Measurements from ENCODE around the gene EHF.
A peak's percentile ranks its signal among the peaks of the same experiment; 100 is the strongest.
"Not testable (repeated sequence)": the region's sequence is repeated elsewhere in the genome, so short reads cannot be mapped to it uniquely, and the experiment has no call there.

Gene EHF

DNA sequence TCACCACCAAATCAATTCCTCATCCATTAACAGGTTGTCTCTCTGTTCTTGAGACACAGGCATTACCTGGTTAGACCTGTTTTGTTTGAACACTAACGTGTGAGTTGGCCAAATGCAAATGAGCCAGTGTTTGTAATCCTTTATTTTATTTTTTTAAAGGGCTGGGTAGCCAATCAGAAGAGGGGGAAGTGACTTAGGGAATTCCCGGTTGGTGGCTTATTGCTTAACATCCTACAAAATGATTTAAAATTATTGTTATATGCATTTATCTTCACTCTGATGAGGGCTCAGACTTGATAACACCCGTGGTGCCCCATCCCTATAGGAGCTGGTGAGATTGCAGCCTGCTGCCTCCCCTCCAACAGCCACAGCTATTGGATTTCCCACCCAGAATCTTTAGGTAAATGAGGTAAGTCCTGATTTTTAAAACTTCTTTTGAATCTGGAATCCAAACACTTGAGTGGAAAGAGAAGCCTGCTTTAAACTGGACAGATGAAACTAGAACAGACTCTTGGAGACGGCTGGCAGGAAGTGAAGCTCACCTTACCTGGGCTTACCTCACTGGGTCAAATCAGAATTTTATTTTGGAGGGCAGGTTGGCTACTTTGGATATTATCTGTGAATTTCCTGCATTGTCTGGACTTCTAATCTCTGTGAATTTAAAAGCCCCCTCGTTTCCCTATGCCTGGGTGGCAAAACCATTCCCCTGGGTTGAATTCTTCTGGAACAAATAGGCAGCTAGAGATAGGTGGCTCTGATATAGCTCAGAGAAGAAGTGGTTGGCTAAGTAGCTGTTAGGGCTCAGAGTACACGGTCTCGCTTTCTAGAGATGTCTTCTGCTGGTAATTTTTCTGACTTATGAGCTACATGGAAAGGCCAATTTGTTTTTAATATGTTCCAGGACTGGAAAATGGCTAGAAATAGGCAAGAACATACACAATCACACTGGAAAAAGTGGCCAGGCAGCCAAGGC, at the start of gene EHF:
TSS of gene EHF (plus strand) at position 274 of the 973 bp plus-strand sequence. CDS start 21,538 bp downstream, outside the sequence.
- no peak for DNase-seq

- DNase-seq = no peak
Measured at GRCh38 chr11:34573537-34573936, 47.4 kb upstream of the EHF start.

GRCh38 chr11:34575261-34575660, 45.6 kb upstream of the EHF start:
- no peak for DNase-seq

- no peak for DNase-seq
Measured at GRCh38 chr11:34575671-34576070, 45.2 kb upstream of the EHF start.

- DNase-seq = no peak
Measured at GRCh38 chr11:34576331-34576730, 44.6 kb upstream of the EHF start.

GRCh38 chr11:34583818-34584217, 37.1 kb upstream of the EHF start:
- no peak for DNase-seq

- no peak for DNase-seq
Measured at GRCh38 chr11:34585304-34585734, 35.6 kb upstream of the EHF start.

GRCh38 chr11:34585735-34586487, 35.0 kb upstream of the EHF start:
- DNase-seq = peak in 1 of 2 experiments; percentile 9

- DNase-seq = no peak
Measured at GRCh38 chr11:34586488-34587281, 34.2 kb upstream of the EHF start.

DNA sequence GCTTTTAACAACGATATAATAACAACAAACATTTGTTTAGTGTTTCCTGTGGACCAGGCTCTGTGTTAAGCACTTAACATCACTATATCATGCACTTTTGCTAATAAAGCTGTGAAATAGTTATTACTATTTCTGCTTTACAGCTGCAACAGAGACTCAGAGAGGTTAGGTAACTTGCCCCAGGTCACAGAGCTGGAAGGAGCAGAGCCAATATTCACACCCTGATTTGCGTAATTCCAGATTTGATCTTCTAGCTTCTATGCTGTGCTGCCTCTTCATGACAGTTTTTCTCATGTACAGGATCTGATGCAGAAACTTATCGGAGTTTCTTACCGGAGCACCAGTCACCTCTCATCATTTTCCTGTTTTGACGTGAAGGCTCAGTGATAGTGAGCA, 33.6 kb upstream of the EHF start:
- no peak for DNase-seq

DNA sequence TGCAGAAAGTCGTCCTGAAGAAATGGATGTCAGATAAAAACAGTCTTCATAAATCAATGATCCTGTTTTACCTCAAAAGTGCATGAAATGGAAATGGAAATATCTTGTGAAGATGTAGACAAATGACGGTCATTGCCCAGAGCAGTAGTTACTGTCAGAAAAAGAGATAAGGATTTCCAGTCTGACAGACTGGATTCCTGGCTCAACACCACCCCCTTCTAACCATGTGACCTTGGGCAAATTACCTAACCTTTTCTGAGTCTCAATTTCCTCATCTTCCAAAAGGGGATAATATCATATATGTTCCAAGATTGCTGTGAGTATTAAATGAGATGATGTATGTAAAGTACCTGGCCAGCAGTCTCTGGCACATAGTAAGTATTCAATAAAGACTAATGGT, 32.9 kb upstream of the EHF start:
- no peak for DNase-seq

- DNase-seq = no peak
Measured at GRCh38 chr11:34588701-34589100, 32.2 kb upstream of the EHF start.

DNA sequence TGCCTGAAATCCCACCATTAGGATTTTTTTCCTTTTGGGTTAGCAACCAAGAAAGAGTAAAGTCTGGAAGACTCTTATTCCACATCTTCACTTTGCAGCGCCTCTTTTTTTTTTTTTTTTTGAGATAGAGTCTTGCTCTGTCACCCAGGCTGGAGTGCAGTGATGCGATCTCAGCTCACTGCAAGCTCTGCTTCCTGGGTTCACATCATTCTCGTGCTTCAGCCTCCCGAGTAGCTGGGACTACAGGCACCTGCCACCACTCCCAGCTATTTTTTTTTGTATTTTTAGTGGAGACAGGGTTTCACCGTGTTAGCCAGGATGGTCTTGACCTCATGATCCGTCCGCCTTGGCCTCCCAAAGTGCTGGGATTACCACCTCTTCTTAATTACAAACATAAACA, 31.7 kb upstream of the EHF start:
- not testable (repeated sequence) for DNase-seq

DNA sequence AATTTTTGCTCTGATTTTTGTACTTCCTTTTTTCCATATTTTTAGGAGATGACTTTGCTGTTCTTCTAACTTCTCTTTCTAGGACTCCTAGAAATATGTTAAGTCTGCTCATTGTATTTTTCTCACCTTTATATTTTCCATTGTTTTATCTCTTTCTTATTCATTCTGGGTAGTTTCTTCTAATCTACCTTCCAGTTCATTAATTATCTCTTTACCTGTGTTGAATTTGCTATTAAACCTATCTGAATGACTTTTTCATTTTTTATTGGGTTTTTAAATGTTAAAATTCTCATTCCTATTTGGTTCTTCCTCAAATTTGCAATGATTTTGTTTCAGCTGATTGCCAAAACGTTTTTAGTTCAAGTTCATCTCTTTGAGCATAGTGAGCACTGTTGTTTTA, 27.8 kb upstream of the EHF start:
- no peak for DNase-seq

GRCh38 chr11:34594603-34595002, 26.3 kb upstream of the EHF start:
- no peak for DNase-seq

- no peak for DNase-seq
Measured at GRCh38 chr11:34595391-34595790, 25.5 kb upstream of the EHF start.

GRCh38 chr11:34595960-34596644, 24.8 kb upstream of the EHF start:
- DNase-seq = no peak

GRCh38 chr11:34599406-34599945, 21.4 kb upstream of the EHF start:
- DNase-seq = no peak

GRCh38 chr11:34600339-34601084, 20.4 kb upstream of the EHF start:
- no peak for DNase-seq

DNA sequence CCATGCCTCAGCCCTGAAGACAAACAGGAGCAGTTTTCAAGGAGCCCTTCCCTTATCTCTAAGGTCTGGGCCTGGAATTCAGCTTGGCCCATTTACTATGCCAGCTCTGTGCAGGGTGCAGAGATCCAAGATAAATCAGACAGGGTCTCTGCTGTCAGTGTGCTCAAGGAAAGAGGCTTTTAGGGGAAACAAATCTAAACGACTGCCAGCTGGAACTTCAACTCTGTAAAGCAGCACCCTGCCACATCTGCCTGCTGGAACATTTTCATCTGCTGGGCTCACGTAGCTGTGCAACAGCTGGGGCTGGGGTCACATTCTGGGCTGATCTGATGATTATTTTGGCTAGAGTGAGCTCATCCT, 19.8 kb upstream of the EHF start:
- DNase-seq = no peak

- no peak for DNase-seq
Measured at GRCh38 chr11:34601609-34602008, 19.3 kb upstream of the EHF start.

All from SHP77 (cell line).